Ectodermal cell (in vitro differentiated cells): ENCODE data around the gene RAI1.

Source experiments
- H3K27ac ChIP-seq: 2 replicates; pipeline ENCODE4 v1.7.0; 2013; ENCODE audit warnings: mild to moderate bottlenecking, low read depth, low read length; ENCODE audit not compliant: insufficient read depth, poor library complexity, severe bottlenecking
- H3K27me3 ChIP-seq: 2 replicates; pipeline ENCODE4 v1.7.0; 2013; ENCODE audit warnings: mild to moderate bottlenecking, low read length; ENCODE audit not compliant: insufficient read depth, control insufficient read depth, poor library complexity, severe bottlenecking
- H3K36me3 ChIP-seq: one replicate; pipeline ENCODE4 v1.7.0; 2013; ENCODE audit warnings: low read length; ENCODE audit not compliant: control insufficient read depth, insufficient read depth
- H3K4me1 ChIP-seq: one replicate; pipeline ENCODE4 v1.7.0; 2013; ENCODE audit warnings: low read length; ENCODE audit not compliant: control insufficient read depth, insufficient read depth
- H3K4me3 ChIP-seq: 2 replicates; pipeline ENCODE4 v1.7.0; 2013; ENCODE audit warnings: low read depth, low read length, control low read depth; ENCODE audit not compliant: insufficient read depth
- H3K9me3 ChIP-seq: 2 replicates; pipeline ENCODE4 v1.7.0; 2013; ENCODE audit warnings: mild to moderate bottlenecking, low read length, moderate library complexity; ENCODE audit not compliant: control insufficient read depth
- WGBS, 2 experiments: methylation state at CpG; one replicate each; pipeline ENCODE4 v1.1.7; 2013; ENCODE audit warnings: missing lambda C conversion rate in 2 of 2; 5-methylcytosine and 5-hydroxymethylcytosine counted together

Gene RAI1

GRCh38 chr17:17822616-17823015 is 141.4 kb downstream of the RAI1 start:
- 94 to 97% methylated on average over 3 of the region's 3 CpGs for WGBS, 2 experiments
- H3K4me1 ChIP-seq, result peaks cover 28% of the 10 kb centered on the region

GRCh38 chr17:17823433-17824118 is 142.3 kb downstream of the RAI1 start:
- H3K27me3 ChIP-seq, result no peaks in the 10 kb centered on the region
- H3K9me3 ChIP-seq, result no peaks in the 10 kb centered on the region
- peak overlapping the region; percentile 31 for H3K4me3 ChIP-seq
- 2 to 3% methylated on average over 69 of the region's 69 CpGs for WGBS, 2 experiments
- peak overlapping the region; percentile 80 for H3K27ac ChIP-seq
- H3K36me3 ChIP-seq, result no peaks in the 10 kb centered on the region
- peaks cover 28% of the 10 kb centered on the region for H3K4me1 ChIP-seq

More at GRCh38 chr17:17822616-17823015, 141.4 kb downstream of the RAI1 start:
- Histone ChIP-seq H3K27ac (no peak overlapping the region), H3K36me3 (no peaks in the 10 kb centered on the region), H3K27me3 (no peaks in the 10 kb centered on the region), H3K4me3 (peak overlapping the region; percentile 31), H3K9me3 (no peaks in the 10 kb centered on the region)

GRCh38 chr17:17824119-17824782 is 143.0 kb downstream of the RAI1 start:
- Histone ChIP-seq H3K4me3 (peak overlapping the region; percentile 18), H3K9me3 (no peaks in the 10 kb centered on the region), H3K4me1 (peaks cover 28% of the 10 kb centered on the region), H3K27me3 (no peaks in the 10 kb centered on the region), H3K36me3 (no peaks in the 10 kb centered on the region), H3K27ac (peak overlapping the region; percentile 80)
- 41% methylated on average over 11 of the region's 11 CpGs for WGBS, 2 experiments

GRCh38 chr17:17824783-17825614 is 143.7 kb downstream of the RAI1 start:
- H3K36me3 ChIP-seq, result no peaks in the 10 kb centered on the region
- no peaks in the 10 kb centered on the region for H3K27me3 ChIP-seq
- H3K9me3 ChIP-seq, result no peaks in the 10 kb centered on the region
- peaks cover 28% of the 10 kb centered on the region for H3K4me1 ChIP-seq
- 46 to 49% methylated on average over 14 of the region's 14 CpGs for WGBS, 2 experiments
- H3K27ac ChIP-seq, result peak overlapping the region; percentile 6
- no peak overlapping the region for H3K4me3 ChIP-seq

- 92 to 98% methylated on average over 2 of the region's 2 CpGs for WGBS, 2 experiments
- H3K9me3 ChIP-seq, result no peaks in the 10 kb centered on the region
- H3K27ac ChIP-seq, result no peak overlapping the region
Observed at GRCh38 chr17:17826342-17826713, 145.1 kb downstream of the RAI1 start.

GRCh38 chr17:17826942-17827785 is 145.9 kb downstream of the RAI1 start:
- Histone ChIP-seq H3K4me1 (peaks cover 22% of the 10 kb centered on the region), H3K27me3 (no peaks in the 10 kb centered on the region), H3K36me3 (no peaks in the 10 kb centered on the region), H3K4me3 (no peak overlapping the region), H3K9me3 (no peaks in the 10 kb centered on the region), H3K27ac (no peak overlapping the region)
- WGBS, 2 experiments, result 94% methylated on average over 16 of the region's 16 CpGs

More at GRCh38 chr17:17826342-17826713, 145.1 kb downstream of the RAI1 start:
- no peak overlapping the region for H3K4me3 ChIP-seq
- no peaks in the 10 kb centered on the region for H3K36me3 ChIP-seq
- no peaks in the 10 kb centered on the region for H3K27me3 ChIP-seq
- H3K4me1 ChIP-seq, result peaks cover 25% of the 10 kb centered on the region

GRCh38 chr17:17827826-17828621 is 146.8 kb downstream of the RAI1 start:
- no peaks in the 10 kb centered on the region for H3K9me3 ChIP-seq
- H3K27ac ChIP-seq, result no peak overlapping the region
- H3K4me3 ChIP-seq, result no peak overlapping the region
- H3K36me3 ChIP-seq, result no peaks in the 10 kb centered on the region
- H3K4me1 ChIP-seq, result peaks cover 16% of the 10 kb centered on the region
- WGBS, 2 experiments, result 89 to 90% methylated on average over 13 of the region's 13 CpGs
- H3K27me3 ChIP-seq, result no peaks in the 10 kb centered on the region

- Histone ChIP-seq H3K27ac (no peak overlapping the region), H3K36me3 (no peaks in the 10 kb centered on the region), H3K9me3 (no peaks in the 10 kb centered on the region), H3K27me3 (no peaks in the 10 kb centered on the region), H3K4me1 (peaks cover 2% of the 10 kb centered on the region), H3K4me3 (no peak overlapping the region)
- 91 to 99% methylated on average over 2 of the region's 2 CpGs for WGBS, 2 experiments
Observed at GRCh38 chr17:17830269-17830567, 149.0 kb downstream of the RAI1 start.

- Histone ChIP-seq H3K36me3 (no peaks in the 10 kb centered on the region), H3K4me1 (peaks cover 8% of the 10 kb centered on the region), H3K27me3 (no peaks in the 10 kb centered on the region), H3K9me3 (no peaks in the 10 kb centered on the region), H3K27ac (no peak overlapping the region), H3K4me3 (no peak overlapping the region)
- WGBS, 2 experiments, result 80 to 86% methylated on average over 6 of the region's 6 CpGs
Observed at GRCh38 chr17:17830740-17831207, 149.5 kb downstream of the RAI1 start.
